Panc1 (cell line): ENCODE measurements around the gene COL27A1. TPM values are rescaled to one million over a fixed set of nuclear protein-coding genes. Genes with fewer than 3 reads are reported as not detected.

ENCODE experiments used
- ATAC-seq: fragments of 200-7000 bp; cut with Tn5 transposase; 2 replicates; pipeline ENCODE4 v1.9.1; 2020; ENCODE audit warnings: mild to moderate bottlenecking, moderate library complexity
- BruUV-seq: library from RNA; stranded (reverse); fragments of 400-500 nt; replicated peaks from 2 replicates; lab custom pipeline; 2021; lab: Mats Ljungman, UMichigan
- CTCF ChIA-PET: fragments of 300-600 bp; sonication (Branson Sonifier 250); formaldehyde crosslinking; loops from one replicate; lab custom pipeline; 2022; ENCODE audit warnings: antibody characterized with exemption; lab: Charles Lee
- POLR2A ChIA-PET: fragments of 300-600 bp; sonication (Branson Sonifier 250); formaldehyde crosslinking; loops from one replicate; lab custom pipeline; 2022; ENCODE audit warnings: antibody characterized with exemption; lab: Charles Lee
- DNase-seq: peaks from one replicate; pipeline ENCODE4 v3.0.0-alpha.2; 2010; ENCODE audit warnings: low read depth, low spot score
- H3K27ac ChIP-seq: 2 replicates; pipeline ENCODE4 v1.5.1; 2011; ENCODE audit warnings: mild to moderate bottlenecking, low read length, inconsistent platforms
- H3K27me3 ChIP-seq: fragments of 200-500 bp; sonication (Bioruptor generic); 2 replicates; pipeline ENCODE4 v1.6.0; 2014; ENCODE audit warnings: low read length, inconsistent platforms; ENCODE audit not compliant: control insufficient read depth, insufficient read depth
- H3K36me3 ChIP-seq: fragments of 200-500 bp; sonication (Bioruptor generic); 2 replicates; pipeline ENCODE4 v1.5.1; 2014; ENCODE audit warnings: inconsistent platforms, mild to moderate bottlenecking, low read length, moderate library complexity; ENCODE audit not compliant: control insufficient read depth, insufficient read depth
- H3K4me1 ChIP-seq: 2 replicates; pipeline ENCODE4 v1.5.1; 2011; ENCODE audit warnings: inconsistent platforms, mild to moderate bottlenecking, low read length, moderate library complexity; ENCODE audit not compliant: control insufficient read depth, insufficient read depth
- H3K4me3 ChIP-seq, 2 experiments: 2 replicates each; pipeline ENCODE4 v1.5.1; 2011 to 2012; ENCODE audit warnings: low read depth in 2 of 2, low read length in 2 of 2, mild to moderate bottlenecking in 2 of 2, inconsistent platforms in 1 of 2, moderate library complexity in 1 of 2
- H3K9me3 ChIP-seq: fragments of 200-500 bp; sonication (Bioruptor generic); 2 replicates; pipeline ENCODE4 v1.5.1; 2014; ENCODE audit warnings: low read depth, mild to moderate bottlenecking, inconsistent platforms, low read length, moderate library complexity; ENCODE audit not compliant: control insufficient read depth, insufficient read depth
- POLR2AphosphoS5 ChIP-seq: IDR thresholded peaks from 2 replicates; pipeline ENCODE4 v1.6.1; 2012; ENCODE audit warnings: mild to moderate bottlenecking, low read depth, low read length, moderate library complexity
- SIN3A ChIP-seq: IDR thresholded peaks from 2 replicates; pipeline ENCODE4 v1.6.1; 2012; ENCODE audit warnings: low read depth, mild to moderate bottlenecking, low read length, moderate library complexity, borderline replicate concordance; ENCODE audit not compliant: insufficient read depth
- TCF7L2 ChIP-seq: IDR thresholded peaks from 2 replicates; pipeline ENCODE4 v1.6.1; 2011; ENCODE audit warnings: mild to moderate bottlenecking, low read depth, low read length, inconsistent platforms
- in situ Hi-C: cut with HindIII; loops from 2 replicates; pipeline ENCODE4 v1.10.0; 2016; ENCODE audit warnings: low sequenced_read_pairs, low pct_unique_long_range_greater_than_20kb
- intact Hi-C: fragments of 100-400 bp; cut with micrococcal nuclease; formaldehyde crosslinking; loops from one replicate; pipeline ENCODE4 v1.10.0; 2022; ENCODE audit not compliant: unreplicated experiment
- total RNA-seq: library from RNA; stranded (reverse); gene quantifications from one replicate; pipeline ENCODE4 v1.2.1, GENCODE V29; 2021; ENCODE audit not compliant: unreplicated experiment
- TF ChIP-seq, protein P1 (sequence below), 2 experiments: IDR thresholded peaks; 2 replicates each; pipeline ENCODE4 v1.6.1; 2011 to 2012; ENCODE audit warnings: low read depth in 2 of 2, control low read depth in 1 of 2, low read length in 1 of 2, mild to moderate bottlenecking in 1 of 2, moderate library complexity in 1 of 2; ENCODE audit not compliant: insufficient read depth in 1 of 2
- TF ChIP-seq, protein P2 (sequence below): fragments of 450-650 bp; IDR thresholded peaks from 2 replicates; pipeline ENCODE4 v1.5.1; 2017; ENCODE audit warnings: mild to moderate bottlenecking

Gene COL27A1
- total RNA-seq, 1 experiment from 2014 or later, result 5.1 TPM

DNA sequence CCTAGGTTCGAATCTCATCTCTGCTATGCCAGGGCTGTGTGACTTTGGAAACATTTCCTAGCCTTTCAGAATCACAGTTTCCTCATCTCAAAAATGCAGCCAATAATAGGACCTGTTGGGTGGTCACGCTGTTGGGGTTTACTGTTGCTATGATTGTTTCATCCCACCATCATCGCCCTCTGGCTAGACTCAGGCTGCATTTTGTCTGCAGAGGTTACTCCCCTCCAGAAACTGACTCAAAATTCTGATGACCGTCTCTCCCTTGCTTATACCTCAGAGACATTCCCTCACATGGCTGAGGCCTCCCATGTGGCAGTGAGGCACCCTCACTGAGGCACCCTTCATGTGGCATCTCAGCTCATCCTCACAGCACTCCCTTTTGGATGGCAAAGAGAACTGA lies 61.6 kb downstream of the COL27A1 start:
- TF ChIP-seq, protein P1, sequence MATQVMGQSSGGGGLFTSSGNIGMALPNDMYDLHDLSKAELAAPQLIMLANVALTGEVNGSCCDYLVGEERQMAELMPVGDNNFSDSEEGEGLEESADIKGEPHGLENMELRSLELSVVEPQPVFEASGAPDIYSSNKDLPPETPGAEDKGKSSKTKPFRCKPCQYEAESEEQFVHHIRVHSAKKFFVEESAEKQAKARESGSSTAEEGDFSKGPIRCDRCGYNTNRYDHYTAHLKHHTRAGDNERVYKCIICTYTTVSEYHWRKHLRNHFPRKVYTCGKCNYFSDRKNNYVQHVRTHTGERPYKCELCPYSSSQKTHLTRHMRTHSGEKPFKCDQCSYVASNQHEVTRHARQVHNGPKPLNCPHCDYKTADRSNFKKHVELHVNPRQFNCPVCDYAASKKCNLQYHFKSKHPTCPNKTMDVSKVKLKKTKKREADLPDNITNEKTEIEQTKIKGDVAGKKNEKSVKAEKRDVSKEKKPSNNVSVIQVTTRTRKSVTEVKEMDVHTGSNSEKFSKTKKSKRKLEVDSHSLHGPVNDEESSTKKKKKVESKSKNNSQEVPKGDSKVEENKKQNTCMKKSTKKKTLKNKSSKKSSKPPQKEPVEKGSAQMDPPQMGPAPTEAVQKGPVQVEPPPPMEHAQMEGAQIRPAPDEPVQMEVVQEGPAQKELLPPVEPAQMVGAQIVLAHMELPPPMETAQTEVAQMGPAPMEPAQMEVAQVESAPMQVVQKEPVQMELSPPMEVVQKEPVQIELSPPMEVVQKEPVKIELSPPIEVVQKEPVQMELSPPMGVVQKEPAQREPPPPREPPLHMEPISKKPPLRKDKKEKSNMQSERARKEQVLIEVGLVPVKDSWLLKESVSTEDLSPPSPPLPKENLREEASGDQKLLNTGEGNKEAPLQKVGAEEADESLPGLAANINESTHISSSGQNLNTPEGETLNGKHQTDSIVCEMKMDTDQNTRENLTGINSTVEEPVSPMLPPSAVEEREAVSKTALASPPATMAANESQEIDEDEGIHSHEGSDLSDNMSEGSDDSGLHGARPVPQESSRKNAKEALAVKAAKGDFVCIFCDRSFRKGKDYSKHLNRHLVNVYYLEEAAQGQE (IDR thresholded peaks at IDR 0.05; ENCODE audit: insufficient read depth in 1 of 2, low read depth in 2 of 2, low read length in 1 of 2), result no peak
- TF ChIP-seq TCF7L2 (no peak), SIN3A (no peak), POLR2AphosphoS5 (no peak)
- TF ChIP-seq, protein P2, sequence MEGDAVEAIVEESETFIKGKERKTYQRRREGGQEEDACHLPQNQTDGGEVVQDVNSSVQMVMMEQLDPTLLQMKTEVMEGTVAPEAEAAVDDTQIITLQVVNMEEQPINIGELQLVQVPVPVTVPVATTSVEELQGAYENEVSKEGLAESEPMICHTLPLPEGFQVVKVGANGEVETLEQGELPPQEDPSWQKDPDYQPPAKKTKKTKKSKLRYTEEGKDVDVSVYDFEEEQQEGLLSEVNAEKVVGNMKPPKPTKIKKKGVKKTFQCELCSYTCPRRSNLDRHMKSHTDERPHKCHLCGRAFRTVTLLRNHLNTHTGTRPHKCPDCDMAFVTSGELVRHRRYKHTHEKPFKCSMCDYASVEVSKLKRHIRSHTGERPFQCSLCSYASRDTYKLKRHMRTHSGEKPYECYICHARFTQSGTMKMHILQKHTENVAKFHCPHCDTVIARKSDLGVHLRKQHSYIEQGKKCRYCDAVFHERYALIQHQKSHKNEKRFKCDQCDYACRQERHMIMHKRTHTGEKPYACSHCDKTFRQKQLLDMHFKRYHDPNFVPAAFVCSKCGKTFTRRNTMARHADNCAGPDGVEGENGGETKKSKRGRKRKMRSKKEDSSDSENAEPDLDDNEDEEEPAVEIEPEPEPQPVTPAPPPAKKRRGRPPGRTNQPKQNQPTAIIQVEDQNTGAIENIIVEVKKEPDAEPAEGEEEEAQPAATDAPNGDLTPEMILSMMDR, result no peak
- H3K27me3 ChIP-seq, result no peaks in the 10 kb centered on the region
- no peak for DNase-seq
- ATAC-seq, result peak; percentile 17; the same call in 1 of the 2 replicates
- H3K4me1 ChIP-seq, result no peaks in the 10 kb centered on the region
- BruUV-seq, result no TSS peak
- ChIA-PET CTCF (no interaction called here), POLR2A (no interaction called here)
- H3K9me3 ChIP-seq, result no peaks in the 10 kb centered on the region
- H3K36me3 ChIP-seq, result no peaks in the 10 kb centered on the region
- in situ Hi-C loops (no loop called here), intact Hi-C loops (no loop called here)
- no peak overlapping the region for H3K4me3 ChIP-seq
- H3K27ac ChIP-seq, result no peak overlapping the region

DNA sequence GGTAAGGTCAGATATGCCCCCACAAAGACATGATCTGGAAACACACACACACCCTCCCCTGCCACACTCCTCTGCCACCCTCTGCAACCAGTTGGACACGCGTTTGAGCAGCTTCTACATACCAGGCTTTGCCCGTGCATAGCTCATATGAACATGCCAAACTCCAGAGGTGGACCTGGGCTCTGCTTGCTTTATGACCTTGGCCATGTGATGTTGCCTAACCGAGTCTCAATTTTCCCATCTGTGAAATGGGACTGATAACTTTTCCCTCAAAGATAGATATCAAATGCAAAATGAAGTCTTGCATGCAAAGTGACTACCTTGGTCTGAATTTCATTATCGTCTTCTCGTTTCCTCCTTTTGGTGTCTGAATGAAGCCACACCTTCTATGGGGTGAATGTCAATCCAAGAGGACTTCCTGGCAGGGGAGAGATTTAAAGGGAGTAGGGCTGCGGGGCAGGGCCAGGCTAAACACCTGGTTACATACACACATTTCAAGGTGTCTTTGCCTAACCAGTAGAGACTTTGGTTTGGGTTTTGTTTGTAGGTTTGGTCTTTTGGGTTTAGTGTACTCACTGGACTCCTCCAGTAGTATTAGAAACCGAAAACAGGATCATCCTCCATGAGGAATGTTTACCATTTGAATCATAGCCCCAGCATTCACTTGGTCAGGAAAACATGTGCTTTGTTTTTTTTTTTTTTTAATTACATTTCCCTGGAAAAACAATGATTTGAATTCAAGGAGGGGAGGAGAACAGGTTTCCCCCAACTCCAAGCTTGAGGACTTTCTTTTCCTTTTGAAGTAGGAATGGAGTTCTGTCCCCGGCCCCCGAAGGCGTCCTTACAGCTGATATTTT lies 63.2 kb downstream of the COL27A1 start:
- Histone ChIP-seq H3K9me3 (no peaks in the 10 kb centered on the region), H3K4me3 (no peak overlapping the region), H3K27me3 (no peaks in the 10 kb centered on the region), H3K4me1 (no peaks in the 10 kb centered on the region), H3K36me3 (no peaks in the 10 kb centered on the region), H3K27ac (no peak overlapping the region)
- POLR2A ChIA-PET, result interaction anchor here (0.7 kb wide), 1 partner anchor 42 kb away, joined by 4 read pairs; no protein-coding TSS in a partner anchor
- no peak for TF ChIP-seq SIN3A
- TF ChIP-seq, protein P1 (IDR thresholded peaks at IDR 0.05; ENCODE audit: insufficient read depth in 1 of 2, low read depth in 2 of 2, low read length in 1 of 2), result no peak
- no peak for DNase-seq
- ATAC-seq, result no peak
- BruUV-seq, result no TSS peak
- in situ Hi-C loops, result no loop called here
- intact Hi-C loops, result no loop called here
- CTCF ChIA-PET, result no interaction called here
